CD14-positive monocyte (primary cell): ENCODE results near the gene ADAMTS17. TPM values are rescaled to one million over a fixed set of nuclear protein-coding genes. Genes with fewer than 3 reads are reported as not detected.

Experiments
- DNase-seq, 3 donors: peaks; one replicate each; pipeline ENCODE4 v3.0.0-alpha.2; 2011 to 2022
- H2AFZ ChIP-seq: 2 replicates; pipeline ENCODE4 v1.6.0; 2012; ENCODE audit warnings: mild to moderate bottlenecking, low read depth, low read length, inconsistent platforms; ENCODE audit not compliant: insufficient read depth, poor library complexity, severe bottlenecking
- H3K27ac ChIP-seq, 2 donors: 1 replicate in 1 of 2; 2 replicates in 1 of 2; pipeline ENCODE4 v1.5.1; 2012 to 2013; ENCODE audit warnings: low read length in 2 of 2, control low read depth in 1 of 2, inconsistent platforms in 1 of 2, low read depth in 1 of 2, mild to moderate bottlenecking in 1 of 2
- H3K27me3 ChIP-seq, 2 donors: one replicate each; pipeline versions ENCODE4 v1.6.0 to v1.6.1; 2011 to 2013; ENCODE audit warnings: low read length in 2 of 2; ENCODE audit not compliant: control insufficient read depth in 2 of 2, insufficient read depth in 2 of 2
- H3K36me3 ChIP-seq, 2 donors: replicated peaks in 1 of 2; 1 replicate in 1 of 2; 2 replicates in 1 of 2; pipeline versions ENCODE4 v1.5.1 to v1.6.1; 2012 to 2013; ENCODE audit warnings: low read length in 2 of 2, control low read depth in 1 of 2, inconsistent platforms in 1 of 2, mild to moderate bottlenecking in 1 of 2; ENCODE audit not compliant: insufficient read depth in 2 of 2, control insufficient read depth in 1 of 2
- H3K4me1 ChIP-seq, 2 donors: 1 replicate in 1 of 2; 2 replicates in 1 of 2; pipeline versions ENCODE4 v1.5.1 to v1.6.1; 2012 to 2013; ENCODE audit warnings: low read length in 2 of 2, control low read depth in 1 of 2, inconsistent platforms in 1 of 2, mild to moderate bottlenecking in 1 of 2, moderate library complexity in 1 of 2; ENCODE audit not compliant: insufficient read depth in 2 of 2, control insufficient read depth in 1 of 2
- H3K4me2 ChIP-seq: replicated peaks from 2 replicates; pipeline ENCODE3; 2012; ENCODE audit warnings: low read length, moderate library complexity, mild to moderate bottlenecking; ENCODE audit not compliant: poor library complexity, severe bottlenecking; ENCODE audit errors: extremely low read depth
- H3K4me3 ChIP-seq, 3 experiments: fragments of 200-600 bp in 1 of 3; sonication (generic) in 1 of 3; replicated peaks in 1 of 3; 1 replicate in 2 of 3; 2 replicates in 1 of 3; pipeline ENCODE4 v1.5.1; 2011 to 2013; ENCODE audit warnings: low read length in 3 of 3, mild to moderate bottlenecking in 3 of 3, control low read depth in 2 of 3, low read depth in 2 of 3, inconsistent platforms in 1 of 3, moderate library complexity in 1 of 3
- H3K79me2 ChIP-seq: 2 replicates; pipeline ENCODE4 v1.6.0; 2012; ENCODE audit warnings: mild to moderate bottlenecking, control low read depth, inconsistent platforms, low read length, moderate library complexity; ENCODE audit not compliant: insufficient read depth
- H3K9ac ChIP-seq: 2 replicates; pipeline ENCODE4 v1.6.0; 2017; ENCODE audit warnings: low read length, mild to moderate bottlenecking; ENCODE audit not compliant: insufficient read depth, poor library complexity, severe bottlenecking
- H3K9me3 ChIP-seq, 2 donors: replicated peaks in 1 of 2; 1 replicate in 1 of 2; 2 replicates in 1 of 2; pipeline versions ENCODE4 v1.5.1 to v1.6.1; 2012 to 2013; ENCODE audit warnings: low read length in 2 of 2, control low read depth in 1 of 2; ENCODE audit not compliant: control insufficient read depth in 1 of 2, insufficient read depth in 1 of 2
- H4K20me1 ChIP-seq: 2 replicates; pipeline ENCODE4 v1.6.0; 2012; ENCODE audit warnings: mild to moderate bottlenecking, low read length, control low read depth, moderate library complexity; ENCODE audit not compliant: insufficient read depth
- H3K27ac Mint-ChIP-seq, 7 donors: one replicate each; pipeline ENCODE4 v1.8.0; 2020; ENCODE audit warnings: mild to moderate bottlenecking in 7 of 7, mixed read lengths in 7 of 7, moderate library complexity in 6 of 7, inconsistent platforms in 2 of 7
- H3K27me3 Mint-ChIP-seq, 3 donors: one replicate each; pipeline ENCODE4 v1.8.0; 2021 to 2022; ENCODE audit warnings: low read depth in 3 of 3, mild to moderate bottlenecking in 3 of 3, mixed read lengths in 3 of 3, moderate library complexity in 3 of 3, inconsistent platforms in 1 of 3
- H3K36me3 Mint-ChIP-seq, 2 donors: one replicate each; pipeline ENCODE4 v1.8.0; 2020; ENCODE audit warnings: mixed read lengths in 2 of 2, inconsistent platforms in 1 of 2, mild to moderate bottlenecking in 1 of 2
- H3K4me1 Mint-ChIP-seq: one replicate; pipeline ENCODE4 v1.8.0; 2020; ENCODE audit warnings: mild to moderate bottlenecking, mixed read lengths
- H3K4me3 Mint-ChIP-seq, 2 donors: one replicate each; pipeline ENCODE4 v1.8.0; 2020; ENCODE audit warnings: mild to moderate bottlenecking in 2 of 2, mixed read lengths in 2 of 2, moderate library complexity in 1 of 2
- H3K9me3 Mint-ChIP-seq, 7 donors: one replicate each; pipeline ENCODE4 v1.8.0; 2020 to 2022; ENCODE audit warnings: mixed read lengths in 7 of 7, mild to moderate bottlenecking in 6 of 7, moderate library complexity in 6 of 7, inconsistent platforms in 2 of 7
- WGBS: methylation state at CpG from one replicate; pipeline ENCODE4 v1.1.5; 2013; ENCODE audit warnings: missing lambda C conversion rate; ENCODE audit not compliant: insufficient coverage; 5-methylcytosine and 5-hydroxymethylcytosine counted together
- intact Hi-C, 2 donors: fragments of 100-400 bp; cut with micrococcal nuclease; formaldehyde crosslinking; loops; one replicate each; pipeline versions ENCODE4 v1.15.0 to v1.15.1; 2023
- polyA plus RNA-seq, 3 donors: library from polyadenylated mRNA; depleted of rRNA in 1 of 3; unstranded in 2 of 3; stranded (reverse) in 1 of 3; fragments of 300-500 nt in 2 of 3; fragments of >200 nt in 1 of 3; fragmentation: Illumina TruSeq in 2 of 3; gene quantifications; 1 replicate in 2 of 3; 2 replicates in 1 of 3; pipeline ENCODE4 v1.2.3, GENCODE V29; 2012 to 2021
- TF ChIP-seq, protein P1 (sequence below): fragments of 200-600 bp; IDR thresholded peaks from one replicate; pipeline ENCODE4 v1.8.0; 2022; ENCODE audit warnings: antibody characterized with exemption, mild to moderate bottlenecking

Gene ADAMTS17
- polyA plus RNA-seq, 3 donors, result 0.03 to 0.25 TPM; not detected in 1

DNA sequence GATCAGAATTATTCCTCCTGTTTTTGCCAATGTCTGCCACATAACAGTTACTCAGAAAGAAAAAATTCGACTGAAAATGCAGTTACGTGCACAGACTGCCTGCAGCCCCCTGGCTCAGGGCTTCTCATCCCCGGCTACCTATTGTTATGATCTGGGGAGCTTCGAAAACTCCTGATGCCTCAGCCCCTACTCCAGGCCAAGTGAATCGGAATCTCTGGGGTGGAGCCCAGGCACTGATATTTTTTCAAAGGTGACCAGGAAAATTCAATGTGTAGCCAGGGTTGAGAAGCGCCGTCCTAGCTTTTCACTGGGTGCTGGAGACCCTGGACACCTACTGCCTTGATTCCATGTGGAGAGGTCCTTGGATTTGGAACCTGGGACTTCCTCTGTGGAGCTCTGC is 8.5 kb downstream of the ADAMTS17 start:
- Histone ChIP-seq H3K9ac (no peak overlapping the region), H3K27me3 (peaks cover 2 to 31% of the 10 kb centered on the region in 2 donors), H3K9me3 (no peaks in the 10 kb centered on the region), H3K4me1 (no peaks in the 10 kb centered on the region), H3K4me3 (no peak overlapping the region), H3K36me3 (no peaks in the 10 kb centered on the region), H2AFZ (no peak overlapping the region), H3K27ac (no peak overlapping the region), H3K4me2 (no peak overlapping the region), H4K20me1 (no peaks in the 10 kb centered on the region), H3K79me2 (no peaks in the 10 kb centered on the region)
- H3K27ac Mint-ChIP-seq, result no peak overlapping the region
- no peak overlapping the region for H3K4me3 Mint-ChIP-seq
- peaks cover 20 to 67% (median 46%) of the 10 kb centered on the region in 3 donors for H3K27me3 Mint-ChIP-seq
- TF ChIP-seq, protein P1, sequence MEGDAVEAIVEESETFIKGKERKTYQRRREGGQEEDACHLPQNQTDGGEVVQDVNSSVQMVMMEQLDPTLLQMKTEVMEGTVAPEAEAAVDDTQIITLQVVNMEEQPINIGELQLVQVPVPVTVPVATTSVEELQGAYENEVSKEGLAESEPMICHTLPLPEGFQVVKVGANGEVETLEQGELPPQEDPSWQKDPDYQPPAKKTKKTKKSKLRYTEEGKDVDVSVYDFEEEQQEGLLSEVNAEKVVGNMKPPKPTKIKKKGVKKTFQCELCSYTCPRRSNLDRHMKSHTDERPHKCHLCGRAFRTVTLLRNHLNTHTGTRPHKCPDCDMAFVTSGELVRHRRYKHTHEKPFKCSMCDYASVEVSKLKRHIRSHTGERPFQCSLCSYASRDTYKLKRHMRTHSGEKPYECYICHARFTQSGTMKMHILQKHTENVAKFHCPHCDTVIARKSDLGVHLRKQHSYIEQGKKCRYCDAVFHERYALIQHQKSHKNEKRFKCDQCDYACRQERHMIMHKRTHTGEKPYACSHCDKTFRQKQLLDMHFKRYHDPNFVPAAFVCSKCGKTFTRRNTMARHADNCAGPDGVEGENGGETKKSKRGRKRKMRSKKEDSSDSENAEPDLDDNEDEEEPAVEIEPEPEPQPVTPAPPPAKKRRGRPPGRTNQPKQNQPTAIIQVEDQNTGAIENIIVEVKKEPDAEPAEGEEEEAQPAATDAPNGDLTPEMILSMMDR, result no peak
- H3K36me3 Mint-ChIP-seq, result no peaks in the 10 kb centered on the region
- 93% methylated on average over 4 of the region's 7 CpGs for WGBS
- DNase-seq, result no peak
- intact Hi-C loops, result no loop called here
- H3K9me3 Mint-ChIP-seq, result no peaks in the 10 kb centered on the region
- H3K4me1 Mint-ChIP-seq, result no peaks in the 10 kb centered on the region

DNA sequence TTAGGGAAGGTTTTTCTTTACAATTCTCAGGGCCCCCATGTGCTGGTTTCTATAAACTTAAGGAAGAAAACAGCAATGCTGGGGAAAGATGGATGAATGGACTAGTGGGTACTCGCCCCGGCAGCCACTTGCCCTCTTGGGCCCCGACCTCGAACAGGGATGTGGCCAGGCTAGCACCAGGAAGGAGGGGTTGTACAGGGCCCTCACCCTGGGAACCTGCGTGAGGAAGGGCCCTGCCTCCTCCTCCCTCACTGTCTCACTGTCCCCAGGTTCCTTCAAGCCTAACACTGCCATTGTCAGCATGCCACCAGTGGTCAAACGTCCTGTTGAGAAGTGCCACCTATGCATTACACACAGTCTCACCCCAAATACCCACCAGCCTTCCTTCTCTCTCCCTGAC is 9.1 kb downstream of the ADAMTS17 start:
- intact Hi-C loops, result no loop called here
- TF ChIP-seq, protein P1, result no peak
- no peak overlapping the region for H3K27ac Mint-ChIP-seq
- 48% methylated on average over 6 of the region's 6 CpGs for WGBS
- DNase-seq, result no peak
- Histone ChIP-seq H2AFZ (no peak overlapping the region), H4K20me1 (no peaks in the 10 kb centered on the region), H3K4me1 (no peaks in the 10 kb centered on the region), H3K27ac (no peak overlapping the region), H3K9ac (no peak overlapping the region), H3K79me2 (no peaks in the 10 kb centered on the region), H3K4me2 (no peak overlapping the region), H3K36me3 (no peaks in the 10 kb centered on the region), H3K9me3 (no peaks in the 10 kb centered on the region), H3K27me3 (peaks cover 0 to 26% of the 10 kb centered on the region in 2 donors), H3K4me3 (no peak overlapping the region)
- H3K4me3 Mint-ChIP-seq, result no peak overlapping the region
- no peaks in the 10 kb centered on the region for H3K4me1 Mint-ChIP-seq
- H3K36me3 Mint-ChIP-seq, result no peaks in the 10 kb centered on the region
- no peaks in the 10 kb centered on the region for H3K9me3 Mint-ChIP-seq
- peaks cover 16 to 62% (median 43%) of the 10 kb centered on the region in 3 donors for H3K27me3 Mint-ChIP-seq
